ENCODE data around the gene TCIRG1. TPM values are rescaled to one million over a fixed set of nuclear protein-coding genes. Genes with fewer than 3 reads are reported as not detected.

The TCIRG1 gene
- total and polyA plus RNA-seq, 2 of the 13 experiments (the other 11 are each of a cell fraction or from before 2014, with no cell fraction given): 48.0 to 69.6 TPM

GRCh38 chr11:68038226-68038717 is 553 bp upstream of the TCIRG1 start (continued):
- TF ChIP-seq ZNF441 (CRISPR knock-in tag; IDR thresholded peaks at IDR 0.05; ENCODE audit: borderline replicate concordance) (no peak), ZNF839 (CRISPR knock-in tag; IDR thresholded peaks at IDR 0.05; ENCODE audit: borderline replicate concordance) (peak; percentile 31; the same call in 1 of the 2 replicates), NFRKB (IDR thresholded peaks at IDR 0.05) (no peak), NKX3-1 (CRISPR knock-in tag; IDR thresholded peaks at IDR 0.05) (0 out of 2 replicates have a peak, but pooled peaks have one; percentile 35), GLI4 (CRISPR knock-in tag; IDR thresholded peaks at IDR 0.05; ENCODE audit: borderline replicate concordance) (no peak), SNRNP70 (IDR thresholded peaks at IDR 0.05; ENCODE audit: low read depth, low read length) (no peak)
- TF ChIP-seq, protein P1, sequence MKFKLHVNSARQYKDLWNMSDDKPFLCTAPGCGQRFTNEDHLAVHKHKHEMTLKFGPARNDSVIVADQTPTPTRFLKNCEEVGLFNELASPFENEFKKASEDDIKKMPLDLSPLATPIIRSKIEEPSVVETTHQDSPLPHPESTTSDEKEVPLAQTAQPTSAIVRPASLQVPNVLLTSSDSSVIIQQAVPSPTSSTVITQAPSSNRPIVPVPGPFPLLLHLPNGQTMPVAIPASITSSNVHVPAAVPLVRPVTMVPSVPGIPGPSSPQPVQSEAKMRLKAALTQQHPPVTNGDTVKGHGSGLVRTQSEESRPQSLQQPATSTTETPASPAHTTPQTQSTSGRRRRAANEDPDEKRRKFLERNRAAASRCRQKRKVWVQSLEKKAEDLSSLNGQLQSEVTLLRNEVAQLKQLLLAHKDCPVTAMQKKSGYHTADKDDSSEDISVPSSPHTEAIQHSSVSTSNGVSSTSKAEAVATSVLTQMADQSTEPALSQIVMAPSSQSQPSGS (CRISPR knock-in tag; IDR thresholded peaks at IDR 0.05): peak; percentile 97
- TF ChIP-seq, protein P2, sequence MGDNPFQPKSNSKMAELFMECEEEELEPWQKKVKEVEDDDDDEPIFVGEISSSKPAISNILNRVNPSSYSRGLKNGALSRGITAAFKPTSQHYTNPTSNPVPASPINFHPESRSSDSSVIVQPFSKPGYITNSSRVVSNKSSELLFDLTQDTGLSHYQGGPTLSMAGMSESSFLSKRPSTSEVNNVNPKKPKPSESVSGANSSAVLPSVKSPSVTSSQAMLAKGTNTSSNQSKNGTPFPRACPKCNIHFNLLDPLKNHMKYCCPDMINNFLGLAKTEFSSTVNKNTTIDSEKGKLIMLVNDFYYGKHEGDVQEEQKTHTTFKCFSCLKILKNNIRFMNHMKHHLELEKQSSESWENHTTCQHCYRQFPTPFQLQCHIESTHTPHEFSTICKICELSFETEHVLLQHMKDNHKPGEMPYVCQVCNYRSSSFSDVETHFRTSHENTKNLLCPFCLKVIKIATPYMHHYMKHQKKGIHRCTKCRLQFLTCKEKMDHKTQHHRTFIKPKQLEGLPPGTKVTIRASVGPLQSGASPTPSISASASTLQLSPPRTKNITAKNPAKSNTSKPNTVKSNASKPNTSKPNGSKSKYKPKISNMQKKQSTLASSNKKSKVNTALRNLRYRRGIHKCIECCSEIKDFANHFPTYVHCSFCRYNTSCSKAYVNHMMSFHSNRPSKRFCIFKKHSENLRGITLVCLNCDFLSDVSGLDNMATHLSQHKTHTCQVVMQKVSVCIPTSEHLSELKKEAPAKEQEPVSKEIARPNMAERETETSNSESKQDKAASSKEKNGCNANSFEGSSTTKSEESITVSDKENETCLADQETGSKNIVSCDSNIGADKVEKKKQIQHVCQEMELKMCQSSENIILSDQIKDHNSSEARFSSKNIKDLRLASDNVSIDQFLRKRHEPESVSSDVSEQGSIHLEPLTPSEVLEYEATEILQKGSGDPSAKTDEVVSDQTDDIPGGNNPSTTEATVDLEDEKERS (CRISPR knock-in tag; IDR thresholded peaks at IDR 0.05): no peak

Measured in HepG2 (cell line).